A673 (cell line): ENCODE data around the gene PES1.

Source experiments
- EZH2 ChIP-seq: fragments of 200-600 bp; sonication (generic); IDR thresholded peaks from 2 replicates; pipeline ENCODE4 v1.6.1; 2017; ENCODE audit warnings: borderline replicate concordance, low read depth, mild to moderate bottlenecking, mixed read lengths, antibody characterized with exemption, low read length; ENCODE audit not compliant: poor library complexity, severe bottlenecking
- TF ChIP-seq, protein P1 (sequence below): fragments of 300-800, 200-600 bp; sonication (generic); conservative IDR thresholded peaks from 2 replicates; pipeline ENCODE4 v1.5.1; 2017; ENCODE audit warnings: low read depth, mild to moderate bottlenecking, antibody characterized with exemption, low read length, moderate library complexity, mixed read lengths

DNA sequence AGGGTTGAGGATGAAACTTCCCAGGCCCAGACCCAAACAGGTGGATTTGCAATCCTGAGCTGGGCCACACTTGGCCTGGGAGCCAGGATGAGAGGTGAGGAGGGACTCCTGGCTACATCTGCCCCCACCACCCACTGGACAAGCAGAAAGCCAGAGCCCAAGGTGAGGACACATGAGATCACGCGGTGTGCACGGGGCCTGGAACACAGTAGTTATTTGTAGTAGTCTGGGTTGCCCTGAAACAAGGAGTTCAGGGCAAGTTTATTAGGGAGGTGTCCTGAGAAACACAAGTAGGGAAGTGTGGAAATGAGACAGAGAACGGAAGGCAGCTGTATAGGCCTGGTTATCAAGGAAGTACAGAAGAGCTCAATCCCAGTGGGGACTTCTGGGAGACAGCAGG, 44.5 kb downstream of the PES1 start:
- TF ChIP-seq, protein P1, sequence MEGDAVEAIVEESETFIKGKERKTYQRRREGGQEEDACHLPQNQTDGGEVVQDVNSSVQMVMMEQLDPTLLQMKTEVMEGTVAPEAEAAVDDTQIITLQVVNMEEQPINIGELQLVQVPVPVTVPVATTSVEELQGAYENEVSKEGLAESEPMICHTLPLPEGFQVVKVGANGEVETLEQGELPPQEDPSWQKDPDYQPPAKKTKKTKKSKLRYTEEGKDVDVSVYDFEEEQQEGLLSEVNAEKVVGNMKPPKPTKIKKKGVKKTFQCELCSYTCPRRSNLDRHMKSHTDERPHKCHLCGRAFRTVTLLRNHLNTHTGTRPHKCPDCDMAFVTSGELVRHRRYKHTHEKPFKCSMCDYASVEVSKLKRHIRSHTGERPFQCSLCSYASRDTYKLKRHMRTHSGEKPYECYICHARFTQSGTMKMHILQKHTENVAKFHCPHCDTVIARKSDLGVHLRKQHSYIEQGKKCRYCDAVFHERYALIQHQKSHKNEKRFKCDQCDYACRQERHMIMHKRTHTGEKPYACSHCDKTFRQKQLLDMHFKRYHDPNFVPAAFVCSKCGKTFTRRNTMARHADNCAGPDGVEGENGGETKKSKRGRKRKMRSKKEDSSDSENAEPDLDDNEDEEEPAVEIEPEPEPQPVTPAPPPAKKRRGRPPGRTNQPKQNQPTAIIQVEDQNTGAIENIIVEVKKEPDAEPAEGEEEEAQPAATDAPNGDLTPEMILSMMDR = no peak
- TF ChIP-seq EZH2 = no peak
